GM23248 (cell line): Measurements from ENCODE around the gene EAPP.

Source experiments
- EZH2 ChIP-seq: fragments of 200-600 bp; sonication (generic); IDR thresholded peaks from 2 replicates; pipeline ENCODE4 v1.6.1; 2018; ENCODE audit warnings: antibody characterized with exemption, mild to moderate bottlenecking; ENCODE audit not compliant: insufficient read depth, poor library complexity, severe bottlenecking
- EZH2phosphoT487 ChIP-seq: fragments of 200-600 bp; sonication (generic); IDR thresholded peaks from 2 replicates; pipeline ENCODE4 v1.6.1; 2018; ENCODE audit warnings: antibody characterized with exemption, moderate library complexity, mild to moderate bottlenecking, low read depth; ENCODE audit not compliant: insufficient read depth

- no peak for TF ChIP-seq EZH2phosphoT487
- TF ChIP-seq EZH2 = no peak
These were observed 30.2 kb upstream of the EAPP start for GRCh38 chr14:34569750-34570149.
